HCT116 (cell line): Measurements from ENCODE around the gene ANKFN1. TPM values are rescaled to one million over a fixed set of nuclear protein-coding genes. Genes with fewer than 3 reads are reported as not detected.

Experiments
- ATAC-seq: fragments of 200-7000 bp; cut with Tn5 transposase; 2 replicates; pipeline ENCODE4 v1.9.1; 2020; ENCODE audit warnings: mild to moderate bottlenecking, moderate library complexity
- BruUV-seq: library from RNA; stranded (reverse); fragments of 400-500 nt; replicated peaks from 2 replicates; lab custom pipeline; 2021; lab: Mats Ljungman, UMichigan
- CTCF ChIA-PET: fragments of 300-600 bp; sonication (Branson Sonifier 250); formaldehyde crosslinking; loops from one replicate; lab custom pipeline; 2021; ENCODE audit warnings: antibody characterized with exemption; lab: Charles Lee
- POLR2A ChIA-PET: fragments of 300-600, 350-600 bp; sonication (Branson Sonifier 250); formaldehyde crosslinking; loops from one replicate; lab custom pipeline; 2021; ENCODE audit warnings: antibody characterized with exemption; lab: Charles Lee
- RAD21 ChIA-PET, 2 experiments: fragments of 300-600 bp; sonication (Branson Sonifier 250); formaldehyde crosslinking; loops; one replicate each; lab custom pipeline; 2023; ENCODE audit warnings: low total read pairs in 2 of 2; ENCODE audit not compliant: uncharacterized antibody in 2 of 2, unreplicated experiment in 2 of 2, low non-redundant PET in 1 of 2; lab: Charles Lee
- DNase-seq: peaks from one replicate; pipeline ENCODE4 v3.0.0-alpha.2; 2010; ENCODE audit warnings: low read depth, low spot score
- H2AFZ ChIP-seq: fragments of 200-600 bp; shearing (Covaris generic), sonication (generic); 2 replicates; pipeline ENCODE4 v1.6.1; 2017; ENCODE audit warnings: low read depth, mixed run types, mixed read lengths, antibody characterized with exemption, low read length; ENCODE audit not compliant: poor library complexity, severe bottlenecking
- H3K27ac ChIP-seq: 2 replicates; pipeline ENCODE4 v1.5.1; 2012; ENCODE audit warnings: low read depth, low read length
- H3K27me3 ChIP-seq: fragments of 200-600 bp; sonication (generic); 2 replicates; pipeline ENCODE4 v1.6.1; 2016; ENCODE audit warnings: mixed run types, low read length, mixed read lengths; ENCODE audit not compliant: insufficient read depth
- H3K36me3 ChIP-seq, 2 experiments: fragments of 200-500 bp in 1 of 2; fragments of 200-600 bp in 1 of 2; sonication (Bioruptor generic) in 1 of 2; sonication (generic) in 1 of 2; 2 replicates each; pipeline versions ENCODE4 v1.5.1 to v1.6.1; 2014 to 2016; ENCODE audit warnings: low read length in 2 of 2, inconsistent platforms in 1 of 2, mixed read lengths in 1 of 2, mixed run types in 1 of 2; ENCODE audit not compliant: insufficient read depth in 2 of 2, control insufficient read depth in 1 of 2
- H3K4me1 ChIP-seq, 2 experiments: fragments of 200-600 bp in 1 of 2; sonication (generic) in 1 of 2; 2 replicates each; pipeline versions ENCODE4 v1.5.1 to v1.6.1; 2012 to 2017; ENCODE audit warnings: low read length in 2 of 2, inconsistent platforms in 1 of 2, mild to moderate bottlenecking in 1 of 2, mixed read lengths in 1 of 2, mixed run types in 1 of 2, moderate library complexity in 1 of 2; ENCODE audit not compliant: insufficient read depth in 2 of 2, control insufficient read depth in 1 of 2
- H3K4me2 ChIP-seq: fragments of 200-600 bp; sonication (generic); 2 replicates; pipeline ENCODE4 v1.6.1; 2017; ENCODE audit warnings: mixed run types, low read length, mixed read lengths
- H3K4me3 ChIP-seq, 2 experiments: fragments of 200-600 bp in 1 of 2; sonication (generic) in 1 of 2; replicated peaks in 1 of 2; 2 replicates each; pipeline ENCODE4 v1.5.1; 2011 to 2016; ENCODE audit warnings: low read length in 2 of 2, control low read depth in 1 of 2, low read depth in 1 of 2, mild to moderate bottlenecking in 1 of 2, mixed read lengths in 1 of 2, mixed run types in 1 of 2
- H3K79me2 ChIP-seq: fragments of 200-600 bp; sonication (generic); 2 replicates; pipeline ENCODE4 v1.6.1; 2017; ENCODE audit warnings: mild to moderate bottlenecking, mixed run types, low read length, moderate library complexity, mixed read lengths; ENCODE audit not compliant: insufficient read depth
- H3K9ac ChIP-seq: fragments of 200-600 bp; sonication (generic); 2 replicates; pipeline ENCODE4 v1.6.1; 2016; ENCODE audit warnings: low read length, mixed read lengths
- H3K9me2 ChIP-seq: fragments of 200-600 bp; sonication (generic), shearing (Covaris generic); 2 replicates; pipeline ENCODE4 v1.6.1; 2017; ENCODE audit warnings: mixed run types, mild to moderate bottlenecking, moderate library complexity; ENCODE audit not compliant: insufficient read depth
- H3K9me3 ChIP-seq, 2 experiments: fragments of 200-500 bp in 1 of 2; fragments of 200-600 bp in 1 of 2; sonication (Bioruptor generic) in 1 of 2; sonication (generic) in 1 of 2; 2 replicates each; pipeline ENCODE4 v1.6.1; 2014 to 2017; ENCODE audit warnings: low read length in 2 of 2, mixed read lengths in 2 of 2, inconsistent platforms in 1 of 2, low read depth in 1 of 2, mild to moderate bottlenecking in 1 of 2, mixed run types in 1 of 2, moderate library complexity in 1 of 2; ENCODE audit not compliant: control insufficient read depth in 1 of 2, insufficient read depth in 1 of 2
- H4K20me1 ChIP-seq: fragments of 200-600 bp; sonication (generic), shearing (Covaris generic); 2 replicates; pipeline ENCODE4 v1.6.1; 2017; ENCODE audit warnings: mixed run types, mild to moderate bottlenecking, moderate library complexity; ENCODE audit not compliant: insufficient read depth
- CBX3 ChIP-seq: IDR thresholded peaks from 2 replicates; pipeline ENCODE4 v1.6.1; 2012; ENCODE audit warnings: low read depth
- EGR1 ChIP-seq: IDR thresholded peaks from 2 replicates; pipeline ENCODE4 v1.6.1; 2012; ENCODE audit warnings: low read depth
- ELF1 ChIP-seq: IDR thresholded peaks from 2 replicates; pipeline ENCODE4 v1.6.1; 2012; ENCODE audit warnings: low read depth, borderline replicate concordance
- EZH2 ChIP-seq: fragments of 200-600 bp; sonication (generic); IDR thresholded peaks from 2 replicates; pipeline ENCODE4 v1.6.1; 2017; ENCODE audit warnings: antibody characterized with exemption, mixed run types
- EZH2phosphoT487 ChIP-seq: fragments of 200-600 bp; IDR thresholded peaks from 2 replicates; pipeline ENCODE4 v1.6.1; 2018; ENCODE audit warnings: antibody characterized with exemption, borderline replicate concordance
- RAD21 ChIP-seq: IDR thresholded peaks from 2 replicates; pipeline ENCODE4 v1.6.1; 2012; ENCODE audit warnings: low read depth, mild to moderate bottlenecking
- SP1 ChIP-seq: IDR thresholded peaks from 2 replicates; pipeline ENCODE4 v1.6.1; 2012; ENCODE audit warnings: low read depth
- ZFX ChIP-seq: fragments of 450-650 bp; IDR thresholded peaks from 2 replicates; pipeline ENCODE4 v1.6.1; 2017
- ZNF274 ChIP-seq: fragments of 200-500 bp; sonication (Bioruptor generic); IDR thresholded peaks from 2 replicates; pipeline ENCODE4 v1.6.1; 2014; ENCODE audit warnings: mild to moderate bottlenecking, low read depth, low read length, inconsistent platforms
- intact Hi-C: fragments of 100-400 bp; cut with micrococcal nuclease; formaldehyde crosslinking; loops from 2 replicates; pipeline ENCODE4 v1.10.0; 2022
- total RNA-seq: library from RNA; stranded (reverse); gene quantifications from one replicate; pipeline ENCODE4 v1.2.1, GENCODE V29; 2021; ENCODE audit not compliant: unreplicated experiment
- TF ChIP-seq, protein P1 (sequence below): IDR thresholded peaks from 2 replicates; pipeline ENCODE4 v1.6.1; 2012; ENCODE audit warnings: low read depth
- TF ChIP-seq, protein P2 (sequence below), 3 experiments: fragments of 200-600 bp in 1 of 3; sonication (generic) in 1 of 3; IDR thresholded peaks in 2 of 3; conservative IDR thresholded peaks in 1 of 3; 2 replicates each; pipeline ENCODE4 v1.5.1; 2012 to 2017; ENCODE audit warnings: low read depth in 2 of 3, low read length in 2 of 3, antibody characterized with exemption in 1 of 3, borderline replicate concordance in 1 of 3, control low read depth in 1 of 3, mild to moderate bottlenecking in 1 of 3, mixed read lengths in 1 of 3, mixed run types in 1 of 3, moderate library complexity in 1 of 3; ENCODE audit not compliant: insufficient read depth in 1 of 3
- TF ChIP-seq, protein P3 (sequence below): IDR thresholded peaks from 2 replicates; pipeline ENCODE4 v1.6.1; 2012
- TF ChIP-seq, protein P4 (sequence below): IDR thresholded peaks from 2 replicates; pipeline ENCODE4 v1.6.1; 2011; ENCODE audit warnings: mild to moderate bottlenecking, low read length, moderate library complexity; ENCODE audit not compliant: insufficient replicate concordance; ENCODE audit errors: extremely low read depth
- TF ChIP-seq, protein P5 (sequence below): IDR thresholded peaks from 2 replicates; pipeline ENCODE4 v1.6.1; 2012

The ANKFN1 gene
- total RNA-seq, 1 experiment from 2014 or later: 1.1 TPM

DNA sequence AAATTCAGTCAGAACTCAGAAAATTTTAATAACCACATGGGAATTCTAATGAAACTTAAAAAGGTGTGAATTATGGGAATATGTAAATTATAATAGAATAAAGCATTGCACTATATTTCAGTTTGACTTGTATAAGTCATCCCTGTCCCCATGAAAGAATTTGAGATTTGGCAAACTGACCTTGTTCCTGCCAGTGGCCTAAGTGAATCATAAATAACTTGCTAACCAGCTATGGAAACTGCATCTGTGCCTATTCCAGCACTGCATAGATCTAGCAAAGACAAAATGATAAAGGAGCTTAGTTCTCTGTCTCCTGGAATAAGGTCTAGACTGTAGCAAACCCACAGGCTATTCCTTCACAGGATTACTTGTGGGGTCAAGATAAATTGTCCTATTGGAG lies 333.5 kb downstream of the ANKFN1 start:
- RAD21 ChIA-PET: no interaction called here
- Histone ChIP-seq H3K27ac (no peak overlapping the region), H3K9ac (no peak overlapping the region), H3K4me1 (no peaks in the 10 kb centered on the region), H3K9me3 (no peaks in the 10 kb centered on the region), H3K9me2 (no peaks in the 10 kb centered on the region)
- POLR2A ChIA-PET: no interaction called here
- CTCF ChIA-PET: interaction anchor here (0.9 to 2.4 kb wide), 3 partner anchors 10 to 229 kb away, joined by 3 to 13 read pairs (median 3); no protein-coding TSS in a partner anchor
- TF ChIP-seq, protein P1, sequence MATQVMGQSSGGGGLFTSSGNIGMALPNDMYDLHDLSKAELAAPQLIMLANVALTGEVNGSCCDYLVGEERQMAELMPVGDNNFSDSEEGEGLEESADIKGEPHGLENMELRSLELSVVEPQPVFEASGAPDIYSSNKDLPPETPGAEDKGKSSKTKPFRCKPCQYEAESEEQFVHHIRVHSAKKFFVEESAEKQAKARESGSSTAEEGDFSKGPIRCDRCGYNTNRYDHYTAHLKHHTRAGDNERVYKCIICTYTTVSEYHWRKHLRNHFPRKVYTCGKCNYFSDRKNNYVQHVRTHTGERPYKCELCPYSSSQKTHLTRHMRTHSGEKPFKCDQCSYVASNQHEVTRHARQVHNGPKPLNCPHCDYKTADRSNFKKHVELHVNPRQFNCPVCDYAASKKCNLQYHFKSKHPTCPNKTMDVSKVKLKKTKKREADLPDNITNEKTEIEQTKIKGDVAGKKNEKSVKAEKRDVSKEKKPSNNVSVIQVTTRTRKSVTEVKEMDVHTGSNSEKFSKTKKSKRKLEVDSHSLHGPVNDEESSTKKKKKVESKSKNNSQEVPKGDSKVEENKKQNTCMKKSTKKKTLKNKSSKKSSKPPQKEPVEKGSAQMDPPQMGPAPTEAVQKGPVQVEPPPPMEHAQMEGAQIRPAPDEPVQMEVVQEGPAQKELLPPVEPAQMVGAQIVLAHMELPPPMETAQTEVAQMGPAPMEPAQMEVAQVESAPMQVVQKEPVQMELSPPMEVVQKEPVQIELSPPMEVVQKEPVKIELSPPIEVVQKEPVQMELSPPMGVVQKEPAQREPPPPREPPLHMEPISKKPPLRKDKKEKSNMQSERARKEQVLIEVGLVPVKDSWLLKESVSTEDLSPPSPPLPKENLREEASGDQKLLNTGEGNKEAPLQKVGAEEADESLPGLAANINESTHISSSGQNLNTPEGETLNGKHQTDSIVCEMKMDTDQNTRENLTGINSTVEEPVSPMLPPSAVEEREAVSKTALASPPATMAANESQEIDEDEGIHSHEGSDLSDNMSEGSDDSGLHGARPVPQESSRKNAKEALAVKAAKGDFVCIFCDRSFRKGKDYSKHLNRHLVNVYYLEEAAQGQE: no peak
- TF ChIP-seq, protein P2, sequence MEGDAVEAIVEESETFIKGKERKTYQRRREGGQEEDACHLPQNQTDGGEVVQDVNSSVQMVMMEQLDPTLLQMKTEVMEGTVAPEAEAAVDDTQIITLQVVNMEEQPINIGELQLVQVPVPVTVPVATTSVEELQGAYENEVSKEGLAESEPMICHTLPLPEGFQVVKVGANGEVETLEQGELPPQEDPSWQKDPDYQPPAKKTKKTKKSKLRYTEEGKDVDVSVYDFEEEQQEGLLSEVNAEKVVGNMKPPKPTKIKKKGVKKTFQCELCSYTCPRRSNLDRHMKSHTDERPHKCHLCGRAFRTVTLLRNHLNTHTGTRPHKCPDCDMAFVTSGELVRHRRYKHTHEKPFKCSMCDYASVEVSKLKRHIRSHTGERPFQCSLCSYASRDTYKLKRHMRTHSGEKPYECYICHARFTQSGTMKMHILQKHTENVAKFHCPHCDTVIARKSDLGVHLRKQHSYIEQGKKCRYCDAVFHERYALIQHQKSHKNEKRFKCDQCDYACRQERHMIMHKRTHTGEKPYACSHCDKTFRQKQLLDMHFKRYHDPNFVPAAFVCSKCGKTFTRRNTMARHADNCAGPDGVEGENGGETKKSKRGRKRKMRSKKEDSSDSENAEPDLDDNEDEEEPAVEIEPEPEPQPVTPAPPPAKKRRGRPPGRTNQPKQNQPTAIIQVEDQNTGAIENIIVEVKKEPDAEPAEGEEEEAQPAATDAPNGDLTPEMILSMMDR (IDR thresholded peaks at IDR 0.05 in 2 of 3, conservative IDR thresholded peaks at IDR 0.05 in 1 of 3; ENCODE audit: borderline replicate concordance in 1 of 3, insufficient read depth in 1 of 3, low read depth in 2 of 3, low read length in 2 of 3): no peak
- TF ChIP-seq, protein P3, sequence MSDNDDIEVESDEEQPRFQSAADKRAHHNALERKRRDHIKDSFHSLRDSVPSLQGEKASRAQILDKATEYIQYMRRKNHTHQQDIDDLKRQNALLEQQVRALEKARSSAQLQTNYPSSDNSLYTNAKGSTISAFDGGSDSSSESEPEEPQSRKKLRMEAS: no peak
- TF ChIP-seq SP1: no peak
- TF ChIP-seq, protein P4, sequence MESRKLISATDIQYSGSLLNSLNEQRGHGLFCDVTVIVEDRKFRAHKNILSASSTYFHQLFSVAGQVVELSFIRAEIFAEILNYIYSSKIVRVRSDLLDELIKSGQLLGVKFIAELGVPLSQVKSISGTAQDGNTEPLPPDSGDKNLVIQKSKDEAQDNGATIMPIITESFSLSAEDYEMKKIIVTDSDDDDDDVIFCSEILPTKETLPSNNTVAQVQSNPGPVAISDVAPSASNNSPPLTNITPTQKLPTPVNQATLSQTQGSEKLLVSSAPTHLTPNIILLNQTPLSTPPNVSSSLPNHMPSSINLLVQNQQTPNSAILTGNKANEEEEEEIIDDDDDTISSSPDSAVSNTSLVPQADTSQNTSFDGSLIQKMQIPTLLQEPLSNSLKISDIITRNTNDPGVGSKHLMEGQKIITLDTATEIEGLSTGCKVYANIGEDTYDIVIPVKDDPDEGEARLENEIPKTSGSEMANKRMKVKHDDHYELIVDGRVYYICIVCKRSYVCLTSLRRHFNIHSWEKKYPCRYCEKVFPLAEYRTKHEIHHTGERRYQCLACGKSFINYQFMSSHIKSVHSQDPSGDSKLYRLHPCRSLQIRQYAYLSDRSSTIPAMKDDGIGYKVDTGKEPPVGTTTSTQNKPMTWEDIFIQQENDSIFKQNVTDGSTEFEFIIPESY: no peak
- TF ChIP-seq EZH2: no peak
- TF ChIP-seq ELF1: no peak
- TF ChIP-seq RAD21: no peak
- TF ChIP-seq EGR1: no peak
- TF ChIP-seq CBX3: no peak
- TF ChIP-seq, protein P5, sequence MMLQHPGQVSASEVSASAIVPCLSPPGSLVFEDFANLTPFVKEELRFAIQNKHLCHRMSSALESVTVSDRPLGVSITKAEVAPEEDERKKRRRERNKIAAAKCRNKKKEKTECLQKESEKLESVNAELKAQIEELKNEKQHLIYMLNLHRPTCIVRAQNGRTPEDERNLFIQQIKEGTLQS: no peak
- TF ChIP-seq EZH2phosphoT487: no peak
- TF ChIP-seq ZNF274: no peak
- no peak for TF ChIP-seq ZFX
- TF ChIP-seq, all 23 proteins: peak for 0
- H3K27me3 ChIP-seq: peaks cover 54% of the 10 kb centered on the region
- no peak overlapping the region for H3K4me2 ChIP-seq
- no peaks in the 10 kb centered on the region for H4K20me1 ChIP-seq
- H3K79me2 ChIP-seq: no peaks in the 10 kb centered on the region
- H2AFZ ChIP-seq: no peak overlapping the region
- no peaks in the 10 kb centered on the region for H3K36me3 ChIP-seq
- H3K4me3 ChIP-seq: no peak overlapping the region
- DNase-seq (no peak), ATAC-seq (no peak)
- intact Hi-C loops: no loop called here
- no TSS peak for BruUV-seq
